HG03460 (cell line): ENCODE measurements around the gene ETV3L.
"Not testable (repeated sequence)": the region's sequence is repeated elsewhere in the genome, so short reads cannot be mapped to it uniquely, and the experiment has no call there.

ENCODE experiments used
- ATAC-seq: cut with Tn5 transposase; IDR thresholded peaks from one replicate; pipeline ENCODE4 v1.9.1; 2021; ENCODE audit not compliant: unreplicated experiment

Gene ETV3L

DNA sequence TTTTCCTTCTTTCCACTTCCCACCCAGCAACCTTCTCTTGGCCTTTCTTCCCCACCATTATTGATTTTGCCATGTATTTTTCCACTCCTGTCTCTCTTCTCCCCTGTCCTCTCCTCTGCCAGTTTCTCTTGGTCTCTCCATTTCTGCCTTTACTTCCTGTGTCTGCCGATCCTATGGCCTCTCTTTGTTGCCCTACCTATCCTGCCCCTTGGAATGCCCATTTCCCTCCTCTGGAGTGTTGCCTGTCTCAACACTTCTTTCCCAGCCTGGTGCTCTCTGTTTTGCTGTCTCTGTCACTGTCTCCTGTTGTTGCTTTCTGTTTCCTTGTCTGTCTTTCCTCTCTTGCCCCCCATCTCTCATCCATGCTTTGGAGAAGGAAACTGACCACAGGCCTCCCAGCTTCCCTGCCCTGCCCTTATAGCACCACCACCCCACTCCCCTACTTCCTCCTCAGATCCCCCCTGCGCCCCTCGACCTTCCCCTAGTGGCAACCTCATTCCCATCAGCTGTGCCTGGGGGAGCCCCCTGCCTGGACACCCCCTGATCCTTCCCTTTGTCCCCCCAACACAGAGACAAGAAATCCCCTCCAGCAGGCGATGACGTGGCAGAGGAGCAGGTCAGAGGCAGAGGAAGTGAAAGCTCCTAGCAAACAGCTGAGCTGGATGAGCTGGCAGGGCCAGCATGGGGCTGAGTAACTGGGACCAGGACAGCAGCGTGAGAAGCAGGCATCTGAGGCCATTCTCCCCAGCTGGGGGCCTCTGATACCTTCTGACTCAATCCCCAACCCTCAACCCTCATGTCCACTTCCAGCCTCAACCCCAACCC lies 6.6 kb upstream of the ETV3L start:
- no peak for ATAC-seq

GRCh38 chr1:157105298-157105987 lies 5.8 kb upstream of the ETV3L start:
- no peak for ATAC-seq

DNA sequence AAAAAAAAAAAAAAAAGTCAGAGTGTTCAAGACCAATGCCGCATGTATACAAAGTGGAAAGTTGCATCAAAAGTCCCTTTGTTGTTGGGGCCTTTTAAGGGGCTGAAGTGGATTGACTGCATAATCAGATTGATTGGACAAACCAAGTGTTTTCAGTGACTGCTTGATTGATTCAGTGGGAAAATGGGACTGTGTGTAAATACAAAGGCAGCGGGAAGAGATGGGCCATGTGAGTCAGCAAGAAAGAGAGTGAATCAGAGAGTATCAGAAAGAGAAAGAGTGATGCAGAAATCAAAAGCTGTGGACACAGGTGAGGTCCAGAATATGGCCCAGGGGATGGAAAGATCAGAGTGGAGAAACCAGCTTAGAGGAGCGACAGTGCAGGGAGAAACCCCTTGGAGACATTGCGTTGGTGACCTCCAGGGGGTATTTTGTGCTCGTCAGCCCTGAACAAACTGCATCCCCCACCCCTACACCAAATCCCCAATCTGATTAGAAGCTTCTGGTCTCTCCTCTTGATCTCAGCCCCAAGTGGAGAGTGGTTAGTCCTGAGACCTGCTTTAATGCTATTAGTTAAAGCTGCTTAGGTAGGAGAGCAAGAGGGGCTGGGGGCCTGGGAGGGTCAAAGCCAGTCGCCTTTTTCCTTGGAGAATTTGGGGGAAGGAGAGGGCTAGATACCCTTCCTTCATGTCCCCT lies 5.1 kb upstream of the ETV3L start:
- no peak for ATAC-seq

DNA sequence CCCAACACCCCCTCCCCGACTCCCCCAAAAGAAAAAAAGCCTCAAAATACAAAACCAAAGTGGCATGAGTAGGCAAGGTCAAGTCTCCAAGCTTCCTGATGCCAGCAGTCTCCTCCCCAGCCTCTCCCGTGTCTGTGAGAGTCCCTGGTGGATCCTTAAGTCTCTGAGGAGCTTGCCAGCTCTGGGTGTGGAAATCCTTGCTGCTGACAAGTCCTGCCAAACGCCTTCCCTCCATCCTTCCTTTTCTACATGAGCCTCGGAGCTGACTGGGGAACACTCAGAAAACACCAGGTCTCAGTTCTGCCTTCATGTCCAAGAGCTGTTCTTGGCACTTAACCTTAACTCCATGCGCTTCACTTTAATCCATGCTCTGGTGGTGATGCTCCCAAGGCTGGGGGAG lies 3.7 kb upstream of the ETV3L start:
- ATAC-seq = no peak

DNA sequence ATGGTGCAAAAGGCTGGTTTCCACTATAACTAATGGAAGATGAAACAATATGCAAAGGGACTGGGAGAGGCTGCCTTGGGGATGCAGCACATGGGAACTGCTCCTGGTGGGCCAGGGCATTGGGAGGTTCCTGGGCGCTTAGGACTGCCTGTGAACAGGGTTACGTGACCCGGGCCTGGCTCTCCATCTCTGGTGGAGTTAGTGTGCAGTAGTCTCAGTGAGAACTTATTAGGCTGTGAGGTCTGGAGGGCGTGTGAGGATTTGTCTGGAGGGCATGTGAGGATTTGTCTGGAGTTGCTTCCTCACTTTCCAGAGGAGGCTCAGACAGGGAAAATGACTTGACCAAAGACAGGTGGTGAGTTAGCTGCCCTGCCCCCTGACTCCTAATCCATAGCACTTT lies 1.5 kb upstream of the ETV3L start:
- no peak for ATAC-seq

DNA sequence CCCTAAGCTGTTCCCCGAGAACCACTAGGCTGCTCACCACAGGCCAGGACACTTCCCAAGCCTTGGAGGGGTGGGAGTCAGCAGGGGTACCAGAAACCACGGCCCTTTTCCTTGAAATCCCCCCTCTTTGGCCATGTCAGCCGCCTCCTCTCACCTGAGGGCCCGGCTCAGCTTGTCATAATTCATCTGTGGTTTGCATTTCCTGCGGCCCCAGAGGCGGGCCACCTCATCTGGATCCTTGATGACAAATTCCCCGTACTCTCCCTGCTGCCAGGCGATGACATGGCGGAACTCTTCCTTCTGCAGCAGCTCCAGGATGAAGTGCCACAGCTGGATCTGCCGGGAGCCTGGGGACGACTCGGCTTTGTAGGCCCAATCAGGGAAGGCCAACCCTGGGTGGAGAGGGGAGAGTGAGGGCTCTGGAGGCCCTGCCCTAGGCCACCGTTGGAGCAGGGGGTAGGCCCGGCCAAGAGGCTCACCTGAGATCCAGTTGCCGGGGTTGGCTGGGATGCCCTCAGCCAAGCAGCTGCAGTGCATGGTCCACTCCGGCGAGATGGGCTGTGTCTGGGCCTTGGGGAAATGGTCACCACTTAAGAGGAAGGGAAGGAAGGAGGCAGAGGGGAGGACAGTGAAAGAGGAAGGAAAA lies 498 bp downstream of the ETV3L start:
- not testable (repeated sequence) for ATAC-seq

DNA sequence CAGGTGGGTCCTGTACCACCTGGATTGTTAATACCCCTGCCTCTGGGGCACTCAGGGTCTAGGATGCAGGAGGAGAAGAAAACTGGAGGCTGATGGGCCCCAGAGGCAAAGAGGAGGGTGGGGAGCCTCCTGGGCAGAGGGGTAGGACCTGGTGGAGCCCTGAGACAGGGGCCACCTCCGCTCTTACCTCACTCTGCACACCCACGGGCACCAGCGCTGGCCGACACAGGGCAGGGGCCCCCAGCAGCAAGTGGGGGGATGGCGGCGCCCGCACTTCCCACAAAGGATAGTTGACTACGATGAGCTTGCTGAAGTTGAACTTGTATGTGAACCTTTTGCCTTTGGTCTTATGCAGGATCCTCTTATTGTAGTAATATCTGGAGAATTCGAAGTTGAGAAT lies 1.1 kb downstream of the ETV3L start:
- ATAC-seq = no peak

- no peak for ATAC-seq
These were observed 1.9 kb downstream of the ETV3L start for GRCh38 chr1:157097692-157098091.

DNA sequence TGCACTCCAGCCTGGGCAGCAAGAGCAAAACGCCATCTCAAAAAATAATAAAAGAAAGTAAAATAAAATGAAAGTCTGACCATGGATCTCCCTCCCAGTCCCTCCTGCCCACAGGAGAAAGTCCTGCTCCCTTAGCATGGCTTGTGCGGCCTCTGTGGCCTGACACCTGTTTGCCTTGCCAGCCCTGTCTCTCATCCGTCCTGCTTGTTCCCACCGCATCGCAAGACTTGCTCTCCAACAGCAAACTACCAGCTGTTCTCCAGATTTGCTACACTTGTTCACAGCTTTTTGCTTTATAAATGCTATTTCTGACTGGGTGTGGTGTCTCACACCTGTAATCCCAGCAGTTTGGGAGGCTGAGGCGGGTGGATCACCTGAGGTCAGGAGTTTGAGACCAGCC lies 2.7 kb downstream of the ETV3L start:
- ATAC-seq = no peak

- ATAC-seq = no peak
These were observed 4.1 kb downstream of the ETV3L start for GRCh38 chr1:157095551-157095950.

DNA sequence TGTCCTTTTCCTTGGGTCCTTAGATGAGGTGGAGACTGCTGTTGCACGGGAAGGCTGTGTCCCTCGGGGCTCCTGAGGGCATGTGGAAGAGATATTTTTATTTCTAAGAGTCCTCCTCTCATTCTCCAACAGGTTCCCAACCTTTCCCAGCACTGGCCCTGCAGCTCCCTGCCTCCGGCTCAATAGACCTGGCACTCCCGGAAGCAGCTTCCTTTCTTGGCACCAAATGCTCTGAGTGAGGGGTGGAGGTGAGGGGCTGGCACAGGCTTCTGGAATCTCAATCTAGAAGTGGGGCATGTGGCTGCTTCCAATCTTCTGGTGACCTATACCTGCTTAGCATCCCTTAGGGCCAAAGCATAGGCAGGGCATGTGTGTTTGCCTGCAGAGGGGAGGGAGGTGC lies 4.5 kb downstream of the ETV3L start:
- ATAC-seq = no peak

GRCh38 chr1:157092831-157093230 lies 6.8 kb downstream of the ETV3L start:
- ATAC-seq = no peak

- ATAC-seq = no peak
These were observed 7.8 kb downstream of the ETV3L start for GRCh38 chr1:157091668-157092273.

DNA sequence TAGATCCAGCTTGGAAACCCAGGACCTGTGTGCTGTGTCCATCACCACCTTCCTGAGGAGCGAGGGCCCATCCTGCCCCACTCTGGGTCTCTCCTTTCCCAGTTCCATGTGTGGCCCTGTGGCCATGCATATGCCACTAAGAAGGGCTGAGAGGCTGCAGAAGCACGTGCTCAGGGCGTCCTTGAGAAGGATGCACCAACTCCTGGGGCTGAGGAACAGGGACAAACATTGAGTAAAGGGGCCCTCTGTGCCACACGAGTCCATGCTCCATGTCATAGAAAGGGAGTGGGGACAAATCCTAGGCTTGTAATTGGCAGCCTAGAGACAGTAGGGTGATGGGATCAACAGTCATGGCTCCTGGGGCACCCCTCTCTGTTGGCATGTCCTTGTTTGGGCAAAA lies 8.4 kb downstream of the ETV3L start:
- ATAC-seq = no peak

DNA sequence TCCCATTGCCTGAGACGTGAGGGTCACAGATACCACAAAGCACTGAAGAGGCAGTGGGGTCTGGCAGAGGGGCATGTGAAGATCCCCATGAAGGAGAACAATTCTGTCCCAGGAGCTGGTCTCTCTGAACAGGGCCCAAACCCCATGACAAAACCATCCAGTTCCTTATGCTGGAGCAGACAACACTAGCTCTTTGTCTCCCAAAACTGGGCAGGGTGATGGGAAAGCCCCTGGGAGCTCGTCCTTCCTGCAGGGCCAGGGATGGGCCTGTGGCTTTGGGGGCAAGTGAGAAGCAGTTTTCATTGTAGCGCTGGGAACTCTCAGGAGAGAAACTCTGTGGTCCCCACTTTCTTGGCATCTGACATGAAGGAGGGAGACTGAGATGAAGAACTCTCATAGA lies 8.8 kb downstream of the ETV3L start:
- ATAC-seq = no peak

DNA sequence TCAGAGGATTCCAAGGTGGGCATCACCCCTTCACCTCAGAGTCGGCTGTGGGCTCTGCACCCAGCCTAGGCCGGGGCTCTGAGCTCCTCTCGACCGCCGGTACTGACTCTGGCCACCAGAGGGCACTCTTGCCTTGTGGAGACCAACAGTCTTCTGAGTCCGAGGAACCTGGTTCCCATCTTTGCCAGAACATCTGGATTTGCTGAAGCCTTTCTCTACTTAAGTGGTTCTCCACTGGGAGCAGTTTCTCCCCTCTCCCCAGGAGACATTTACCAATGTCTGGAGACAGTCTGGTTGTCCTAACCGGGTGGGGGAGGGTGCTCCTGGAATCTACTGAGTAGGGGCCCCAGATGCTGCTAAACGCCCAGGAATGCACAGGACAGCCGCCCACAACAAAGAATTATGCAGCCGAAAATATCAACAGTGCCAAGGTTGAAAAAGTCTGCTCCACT lies 9.4 kb downstream of the ETV3L start:
- no peak for ATAC-seq

DNA sequence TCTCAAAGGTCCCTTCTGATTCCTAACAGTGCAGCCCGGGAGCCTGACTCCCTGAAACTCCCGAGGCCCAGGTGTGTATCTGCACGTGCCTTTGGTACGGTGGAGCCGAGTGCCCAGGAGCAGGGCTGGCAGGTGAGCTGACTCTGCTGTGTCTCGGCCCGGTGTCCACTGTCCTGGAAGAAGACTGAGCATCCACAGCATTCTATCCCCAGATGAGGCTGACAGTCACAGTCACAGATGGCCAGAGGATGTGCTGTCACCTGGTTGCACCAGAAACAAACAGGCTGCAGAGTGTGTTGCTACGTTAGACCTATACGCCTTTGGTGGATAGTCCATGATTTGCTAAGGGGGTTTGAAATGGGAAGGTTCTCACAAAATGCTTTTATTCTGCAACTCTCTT lies 9.8 kb downstream of the ETV3L start:
- ATAC-seq = no peak

GRCh38 chr1:157088607-157089006 lies 11.0 kb downstream of the ETV3L start:
- no peak for ATAC-seq

DNA sequence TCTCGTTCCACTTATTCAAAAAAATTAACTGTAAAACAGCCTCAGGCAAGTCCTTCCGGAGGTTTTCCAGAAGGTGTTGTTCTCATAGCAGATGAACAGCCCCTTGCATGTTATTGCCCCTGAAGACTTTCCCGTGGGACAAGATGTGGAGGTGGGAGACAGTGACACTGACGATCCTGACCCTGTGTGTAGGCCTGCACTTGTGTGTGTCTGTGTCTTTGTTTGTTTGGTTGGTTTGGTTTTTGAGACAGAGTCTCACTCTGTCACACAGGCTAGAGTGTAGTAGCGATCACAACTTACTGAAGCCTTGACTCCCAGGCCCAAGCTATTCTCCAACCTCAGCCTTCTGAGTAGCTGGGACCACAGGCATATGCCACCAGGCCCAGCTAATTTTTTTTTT lies 12.6 kb downstream of the ETV3L start:
- ATAC-seq = no peak

DNA sequence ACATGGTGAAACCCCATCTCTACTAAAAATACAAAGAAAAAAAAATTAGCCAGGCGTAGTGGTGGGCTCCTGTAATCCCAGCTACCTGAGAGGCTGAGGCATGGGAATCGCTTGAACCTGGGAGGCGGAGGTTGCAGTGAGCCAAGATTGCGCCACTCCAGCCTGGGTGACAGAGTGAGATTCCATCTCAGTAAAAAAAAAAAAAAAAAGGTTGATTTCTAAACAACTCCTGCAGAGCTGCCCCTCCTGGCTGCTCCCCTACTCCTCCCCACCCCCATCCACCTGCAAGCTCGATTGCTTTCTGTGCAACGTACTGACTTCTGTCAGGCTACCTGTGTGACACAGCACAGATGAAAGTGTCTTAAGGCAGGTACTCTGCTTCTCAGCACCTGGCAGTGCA lies 13.3 kb downstream of the ETV3L start:
- no peak for ATAC-seq

- ATAC-seq = no peak
These were observed 14.2 kb downstream of the ETV3L start for GRCh38 chr1:157085421-157085820.
